ENCODE data around the gene STYK1. TPM values are rescaled to one million over a fixed set of nuclear protein-coding genes. Genes with fewer than 3 reads are reported as not detected.
"Not testable (repeated sequence)": the region's sequence is repeated elsewhere in the genome, so short reads cannot be mapped to it uniquely, and the experiment has no call there.

The STYK1 gene
- total RNA-seq, 4 donors from 2014 or later = 1.0 to 2.3 (median 1.2) TPM

DNA sequence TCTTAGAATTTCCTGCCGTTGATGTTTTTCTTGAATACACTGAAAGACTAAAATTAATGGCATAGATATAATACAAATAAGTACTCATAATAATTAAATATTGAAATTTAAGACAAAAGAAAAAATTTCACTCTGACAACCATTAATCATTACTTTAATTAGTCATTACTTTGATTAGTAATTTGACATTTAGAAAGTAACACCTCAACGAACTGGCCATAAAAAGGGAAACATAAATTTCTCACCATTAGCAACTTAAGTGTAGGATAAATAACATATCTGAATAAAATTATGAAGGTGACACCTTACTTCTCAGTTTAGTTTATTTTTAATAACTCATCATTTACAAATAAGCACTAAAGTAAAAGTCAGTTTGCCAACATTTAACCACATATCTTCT is 78.0 kb downstream of the STYK1 start:
- 83% methylated on average over 2 of the region's 2 CpGs for WGBS
- no peak overlapping the region for H3K27ac ChIP-seq

DNA sequence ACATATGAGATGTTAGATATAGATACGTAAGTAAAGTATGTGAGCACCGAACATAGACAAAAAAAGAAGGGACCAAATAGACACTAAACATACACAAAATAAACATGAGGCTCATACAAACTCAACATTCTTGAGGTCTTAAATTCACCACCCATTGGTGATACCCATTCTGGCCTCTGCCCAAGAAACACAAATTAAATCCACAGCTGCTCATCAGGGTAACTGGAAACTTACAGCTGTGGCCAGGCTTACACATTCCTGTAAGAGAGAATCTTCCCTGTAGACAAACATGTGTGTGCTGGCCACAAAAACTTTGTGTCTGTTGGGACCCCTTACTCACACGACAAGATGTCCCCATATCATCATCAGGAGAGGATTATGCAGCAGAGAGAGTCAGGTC is 82.9 kb downstream of the STYK1 start:
- H3K27ac ChIP-seq = no peak overlapping the region
- no peaks in the 10 kb centered on the region for H3K9me3 ChIP-seq
- peaks cover 15% of the 10 kb centered on the region for H3K36me3 ChIP-seq
- DNase-seq (ENCODE audit: low spot score in 2 of 2) = no peak
- no peak for TF ChIP-seq POLR2AphosphoS5 (IDR thresholded peaks at IDR 0.05)
- TF ChIP-seq POLR2A (IDR thresholded peaks at IDR 0.05) = no peak
- TF ChIP-seq, protein P1, sequence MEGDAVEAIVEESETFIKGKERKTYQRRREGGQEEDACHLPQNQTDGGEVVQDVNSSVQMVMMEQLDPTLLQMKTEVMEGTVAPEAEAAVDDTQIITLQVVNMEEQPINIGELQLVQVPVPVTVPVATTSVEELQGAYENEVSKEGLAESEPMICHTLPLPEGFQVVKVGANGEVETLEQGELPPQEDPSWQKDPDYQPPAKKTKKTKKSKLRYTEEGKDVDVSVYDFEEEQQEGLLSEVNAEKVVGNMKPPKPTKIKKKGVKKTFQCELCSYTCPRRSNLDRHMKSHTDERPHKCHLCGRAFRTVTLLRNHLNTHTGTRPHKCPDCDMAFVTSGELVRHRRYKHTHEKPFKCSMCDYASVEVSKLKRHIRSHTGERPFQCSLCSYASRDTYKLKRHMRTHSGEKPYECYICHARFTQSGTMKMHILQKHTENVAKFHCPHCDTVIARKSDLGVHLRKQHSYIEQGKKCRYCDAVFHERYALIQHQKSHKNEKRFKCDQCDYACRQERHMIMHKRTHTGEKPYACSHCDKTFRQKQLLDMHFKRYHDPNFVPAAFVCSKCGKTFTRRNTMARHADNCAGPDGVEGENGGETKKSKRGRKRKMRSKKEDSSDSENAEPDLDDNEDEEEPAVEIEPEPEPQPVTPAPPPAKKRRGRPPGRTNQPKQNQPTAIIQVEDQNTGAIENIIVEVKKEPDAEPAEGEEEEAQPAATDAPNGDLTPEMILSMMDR (IDR thresholded peaks at IDR 0.05) = no peak
- no peak for TF ChIP-seq EP300 (IDR thresholded peaks at IDR 0.05)
- H3K4me1 ChIP-seq = no peaks in the 10 kb centered on the region
- 96% methylated on average over 3 of the region's 3 CpGs for WGBS
- H3K4me3 ChIP-seq = no peak overlapping the region
- H3K27me3 ChIP-seq = no peaks in the 10 kb centered on the region

More for the DNA sequence above, 78.0 kb downstream of the STYK1 start:
- H3K4me1 ChIP-seq = no peaks in the 10 kb centered on the region
- DNase-seq (ENCODE audit: low spot score in 2 of 2) = no peak
- H3K9me3 ChIP-seq = no peaks in the 10 kb centered on the region
- peaks cover 17% of the 10 kb centered on the region for H3K36me3 ChIP-seq
- no peak overlapping the region for H3K4me3 ChIP-seq
- TF ChIP-seq POLR2AphosphoS5 (IDR thresholded peaks at IDR 0.05) = no peak
- TF ChIP-seq, protein P1 (IDR thresholded peaks at IDR 0.05) = no peak
- TF ChIP-seq POLR2A (IDR thresholded peaks at IDR 0.05) = no peak
- no peak for TF ChIP-seq EP300 (IDR thresholded peaks at IDR 0.05)
- H3K27me3 ChIP-seq = no peaks in the 10 kb centered on the region

DNA sequence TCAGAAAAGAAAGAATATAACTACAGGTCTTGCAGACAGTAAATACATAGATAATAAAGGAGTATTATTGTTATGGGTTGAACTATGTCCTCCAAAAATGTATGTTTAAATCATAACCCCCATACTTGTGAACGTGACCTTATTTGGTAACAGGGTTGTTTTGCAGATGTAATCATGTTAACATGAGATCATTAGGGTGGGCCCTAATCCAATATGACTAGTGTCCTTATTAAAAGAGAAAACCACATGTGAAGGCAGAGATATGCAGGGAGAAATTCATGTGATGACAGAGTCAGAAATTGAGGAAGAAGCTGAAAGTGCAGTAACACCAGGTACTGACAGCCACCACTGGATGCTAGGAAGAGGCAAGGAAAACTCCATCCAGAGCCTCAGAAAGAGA is 89.4 kb downstream of the STYK1 start:
- H3K27ac ChIP-seq = no peak overlapping the region
- peaks cover 4% of the 10 kb centered on the region for H3K9me3 ChIP-seq
- no peak for DNase-seq (ENCODE audit: low spot score in 2 of 2)
- peaks cover 15% of the 10 kb centered on the region for H3K36me3 ChIP-seq
- 68% methylated on average over 1 of the region's 1 CpG for WGBS
- TF ChIP-seq EP300 (IDR thresholded peaks at IDR 0.05) (no peak), POLR2AphosphoS5 (IDR thresholded peaks at IDR 0.05) (no peak)
- no peaks in the 10 kb centered on the region for H3K4me1 ChIP-seq
- H3K27me3 ChIP-seq = no peaks in the 10 kb centered on the region
- H3K4me3 ChIP-seq = no peak overlapping the region

DNA sequence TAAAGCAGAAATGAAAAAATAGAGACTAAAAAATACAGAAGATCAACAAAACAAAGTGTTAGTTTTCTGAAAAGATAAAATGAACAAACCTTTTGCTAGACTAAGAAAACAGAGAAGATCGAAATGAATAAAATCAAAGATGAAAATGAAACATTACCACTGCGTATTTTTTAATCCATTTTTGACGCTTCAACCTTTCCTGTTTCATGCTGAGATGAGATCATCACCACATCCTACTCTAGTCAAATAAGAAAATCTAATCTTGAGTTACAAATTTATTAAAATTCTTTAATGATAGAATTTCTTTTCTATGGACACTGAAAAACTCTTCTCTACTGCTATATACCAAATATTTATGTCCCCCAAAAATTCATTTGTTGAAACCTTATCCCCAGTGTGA is 91.1 kb downstream of the STYK1 start:
- Histone ChIP-seq H3K9me3 (peaks cover 4% of the 10 kb centered on the region), H3K4me3 (no peak overlapping the region), H3K36me3 (peaks cover 15% of the 10 kb centered on the region), H3K27ac (no peak overlapping the region), H3K4me1 (no peaks in the 10 kb centered on the region), H3K27me3 (no peaks in the 10 kb centered on the region)
- TF ChIP-seq POLR2AphosphoS5 (IDR thresholded peaks at IDR 0.05) (no peak), POLR2A (IDR thresholded peaks at IDR 0.05) (no peak), EP300 (IDR thresholded peaks at IDR 0.05) (no peak)
- TF ChIP-seq, protein P1 (IDR thresholded peaks at IDR 0.05) = no peak
- DNase-seq (ENCODE audit: low spot score in 2 of 2) = no peak
- 94% methylated on average over 3 of the region's 3 CpGs for WGBS

DNA sequence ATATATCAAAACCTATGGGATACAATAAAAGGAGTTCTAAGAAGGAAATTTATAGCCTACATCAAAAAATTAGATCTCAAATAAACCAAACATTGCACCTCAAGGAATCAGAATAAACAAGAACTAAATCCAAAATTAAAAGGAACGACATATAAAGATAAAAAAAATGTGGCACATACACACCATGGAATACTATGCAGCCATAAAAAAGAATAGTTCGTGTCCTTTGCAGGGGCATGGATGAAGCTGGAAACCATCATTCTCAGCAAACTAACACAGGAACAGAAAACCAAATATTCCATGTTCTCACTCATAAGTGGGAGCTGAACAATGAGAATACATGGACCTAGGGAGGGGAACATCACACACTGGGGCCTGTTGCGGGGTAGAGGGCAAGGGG is 91.7 kb downstream of the STYK1 start:
- H3K27ac ChIP-seq; DNase-seq (ENCODE audit: low spot score in 2 of 2); H3K9me3 ChIP-seq; H3K27me3 ChIP-seq; H3K4me3 ChIP-seq; H3K4me1 ChIP-seq: not testable (repeated sequence)
- WGBS = 100% methylated on average over 3 of the region's 3 CpGs
- peaks cover 15% of the 10 kb centered on the region for H3K36me3 ChIP-seq

DNA sequence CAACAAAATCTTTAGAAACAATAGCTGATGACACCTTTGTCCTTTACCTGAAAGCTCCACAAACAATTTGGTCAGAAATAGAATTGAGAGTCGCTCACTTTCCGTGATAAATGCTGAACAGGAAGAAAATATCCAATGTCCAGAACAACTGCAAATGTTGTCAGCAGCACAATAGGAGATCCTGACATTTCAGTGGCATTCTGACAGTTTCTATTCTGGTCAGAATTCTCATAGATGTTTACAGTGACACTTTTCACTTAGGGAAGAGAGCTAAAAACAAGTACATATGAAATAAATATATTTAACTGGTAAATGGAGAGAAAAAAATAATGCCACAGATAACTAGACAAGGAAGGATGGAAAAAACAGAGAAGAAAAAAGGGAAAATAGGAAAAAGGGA is 99.5 kb downstream of the STYK1 start:
- WGBS = 86% methylated on average over 2 of the region's 2 CpGs
- TF ChIP-seq, protein P1 (IDR thresholded peaks at IDR 0.05) = no peak
- TF ChIP-seq POLR2A (IDR thresholded peaks at IDR 0.05) (no peak), EP300 (IDR thresholded peaks at IDR 0.05) (no peak), POLR2AphosphoS5 (IDR thresholded peaks at IDR 0.05) (no peak)
- Histone ChIP-seq H3K4me1 (no peaks in the 10 kb centered on the region), H3K27ac (no peak overlapping the region), H3K36me3 (no peaks in the 10 kb centered on the region), H3K27me3 (peaks cover 4% of the 10 kb centered on the region), H3K9me3 (no peaks in the 10 kb centered on the region), H3K4me3 (no peak overlapping the region)
- no peak for DNase-seq (ENCODE audit: low spot score in 2 of 2)

- H3K4me1 ChIP-seq; H3K36me3 ChIP-seq; H3K4me3 ChIP-seq; H3K27me3 ChIP-seq; H3K9me3 ChIP-seq; H3K27ac ChIP-seq; DNase-seq (ENCODE audit: low spot score in 2 of 2): not testable (repeated sequence)
- WGBS = 47% methylated on average over 3 of the region's 3 CpGs
These were observed 101.8 kb downstream of the STYK1 start for GRCh38 chr12:10572021-10572490.
